Measurements from ENCODE around the gene CABP1. TPM values are rescaled to one million over a fixed set of nuclear protein-coding genes. Genes with fewer than 3 reads are reported as not detected.

CABP1 gene
- total and polyA plus RNA-seq, 10 of the 15 experiments (the other 5 are each of a cell fraction or from before 2014, with no cell fraction given): 0.16 to 2.4 (median 0.80) TPM; not detected in 2

DNA sequence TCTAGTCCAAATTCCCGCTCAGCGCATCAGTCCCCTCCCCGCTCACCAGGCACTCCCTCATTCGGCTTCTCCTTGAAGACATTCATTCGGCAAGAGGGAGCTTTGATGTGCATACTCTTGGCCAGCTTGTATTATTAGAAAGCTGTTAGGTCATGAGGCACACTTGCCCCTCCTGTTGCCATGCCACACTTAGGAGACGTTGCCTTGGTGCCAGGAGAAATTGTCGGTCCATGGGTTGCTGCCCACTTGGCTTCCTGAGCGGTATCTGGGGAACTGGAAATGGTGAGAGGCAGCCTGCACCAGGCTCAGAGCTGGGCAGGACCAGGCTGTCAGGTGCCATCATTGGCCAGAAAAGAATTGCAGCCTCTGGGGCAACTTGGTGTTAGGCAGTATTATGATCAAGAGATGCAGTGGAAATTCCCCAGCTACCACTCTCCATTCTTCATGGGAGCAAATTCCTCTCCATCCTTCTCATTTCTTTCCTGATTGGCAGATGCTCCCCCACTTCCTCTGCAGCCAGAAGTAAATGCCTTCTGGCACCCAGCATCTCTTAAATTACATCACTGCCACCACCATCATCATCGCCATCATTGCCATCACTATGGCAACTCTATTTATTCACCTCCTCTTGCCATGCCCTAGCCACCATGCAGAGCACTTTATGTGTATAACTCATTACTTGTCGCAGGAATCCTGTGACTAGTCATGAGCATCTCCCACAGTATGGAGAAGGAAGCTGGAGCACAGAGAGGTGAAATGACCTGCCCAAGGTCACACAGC is 12.4 kb downstream of the CABP1 start:
- in situ Hi-C loops (cut with MboI): no loop called here

More for the DNA sequence above, 12.4 kb downstream of the CABP1 start:
- Histone ChIP-seq H2AFZ (ENCODE audit: control insufficient read depth, low read depth, low read length) (no peak overlapping the region), H3K27me3 (replicated peaks in 1 of 2; ENCODE audit: control insufficient read depth in 2 of 2, insufficient read depth in 2 of 2, low read length in 1 of 2) (no peaks in the 10 kb centered on the region), H3K4me1 (ENCODE audit: control insufficient read depth, insufficient read depth, low read length) (peaks cover 19% of the 10 kb centered on the region), H4K20me1 (ENCODE audit: control insufficient read depth, insufficient read depth) (no peaks in the 10 kb centered on the region), H3K4me2 (ENCODE audit: control insufficient read depth, insufficient read depth) (peak overlapping the region; percentile 13; the same call in 1 of the 2 replicates), H3K9me3 (replicated peaks; ENCODE audit: control insufficient read depth, insufficient read depth, low read length) (no peaks in the 10 kb centered on the region), H3K9ac (ENCODE audit: control insufficient read depth, insufficient read depth, low read length) (no peak overlapping the region), H3K4me3 (no peak overlapping the region), H3K36me3 (ENCODE audit: control insufficient read depth in 2 of 2, insufficient read depth in 2 of 2, low read length in 1 of 2) (no peaks in the 10 kb centered on the region), H3K27ac (ENCODE audit: control insufficient read depth, insufficient read depth) (no peak overlapping the region), H3K79me2 (ENCODE audit: control insufficient read depth, insufficient read depth, low read length) (no peaks in the 10 kb centered on the region)
- RAD21 ChIA-PET (ENCODE audit: unreplicated experiment): interaction anchor here (1.1 to 7.3 kb wide), 4 partner anchors 24 to 319 kb away, joined by 3 to 77 read pairs (median 4); partner anchors contain the start of gene MLEC
- TF ChIP-seq MEF2B (IDR thresholded peaks at IDR 0.05; ENCODE audit: partially characterized antibody, poor library complexity, severe bottlenecking) (no peak), FOS (IDR thresholded peaks at IDR 0.05; ENCODE audit: borderline replicate concordance, extremely low read depth, insufficient read length) (no peak), IKZF2 (IDR thresholded peaks at IDR 0.05) (no peak), SUPT20H (IDR thresholded peaks at IDR 0.05; ENCODE audit: borderline replicate concordance, control insufficient read depth, low read depth, low read length) (no peak), HDAC6 (IDR thresholded peaks at IDR 0.05; ENCODE audit: unreplicated experiment) (no peak), BMI1 (IDR thresholded peaks at IDR 0.05; ENCODE audit: borderline replicate concordance) (no peak), RUNX3 (IDR thresholded peaks at IDR 0.05; ENCODE audit: low read length) (no peak), ZNF622 (IDR thresholded peaks at IDR 0.05) (no peak), SPI1 (IDR thresholded peaks at IDR 0.05; ENCODE audit: borderline replicate concordance, insufficient read depth, low read depth, low read length) (no peak), SP1 (IDR thresholded peaks at IDR 0.05; ENCODE audit: low read depth, low read length) (no peak), NR2F1 (conservative IDR thresholded peaks at IDR 0.05) (no peak)
- TF ChIP-seq, protein P1, sequence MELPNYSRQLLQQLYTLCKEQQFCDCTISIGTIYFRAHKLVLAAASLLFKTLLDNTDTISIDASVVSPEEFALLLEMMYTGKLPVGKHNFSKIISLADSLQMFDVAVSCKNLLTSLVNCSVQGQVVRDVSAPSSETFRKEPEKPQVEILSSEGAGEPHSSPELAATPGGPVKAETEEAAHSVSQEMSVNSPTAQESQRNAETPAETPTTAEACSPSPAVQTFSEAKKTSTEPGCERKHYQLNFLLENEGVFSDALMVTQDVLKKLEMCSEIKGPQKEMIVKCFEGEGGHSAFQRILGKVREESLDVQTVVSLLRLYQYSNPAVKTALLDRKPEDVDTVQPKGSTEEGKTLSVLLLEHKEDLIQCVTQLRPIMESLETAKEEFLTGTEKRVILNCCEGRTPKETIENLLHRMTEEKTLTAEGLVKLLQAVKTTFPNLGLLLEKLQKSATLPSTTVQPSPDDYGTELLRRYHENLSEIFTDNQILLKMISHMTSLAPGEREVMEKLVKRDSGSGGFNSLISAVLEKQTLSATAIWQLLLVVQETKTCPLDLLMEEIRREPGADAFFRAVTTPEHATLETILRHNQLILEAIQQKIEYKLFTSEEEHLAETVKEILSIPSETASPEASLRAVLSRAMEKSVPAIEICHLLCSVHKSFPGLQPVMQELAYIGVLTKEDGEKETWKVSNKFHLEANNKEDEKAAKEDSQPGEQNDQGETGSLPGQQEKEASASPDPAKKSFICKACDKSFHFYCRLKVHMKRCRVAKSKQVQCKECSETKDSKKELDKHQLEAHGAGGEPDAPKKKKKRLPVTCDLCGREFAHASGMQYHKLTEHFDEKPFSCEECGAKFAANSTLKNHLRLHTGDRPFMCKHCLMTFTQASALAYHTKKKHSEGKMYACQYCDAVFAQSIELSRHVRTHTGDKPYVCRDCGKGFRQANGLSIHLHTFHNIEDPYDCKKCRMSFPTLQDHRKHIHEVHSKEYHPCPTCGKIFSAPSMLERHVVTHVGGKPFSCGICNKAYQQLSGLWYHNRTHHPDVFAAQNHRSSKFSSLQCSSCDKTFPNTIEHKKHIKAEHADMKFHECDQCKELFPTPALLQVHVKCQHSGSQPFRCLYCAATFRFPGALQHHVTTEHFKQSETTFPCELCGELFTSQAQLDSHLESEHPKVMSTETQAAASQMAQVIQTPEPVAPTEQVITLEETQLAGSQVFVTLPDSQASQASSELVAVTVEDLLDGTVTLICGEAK (IDR thresholded peaks at IDR 0.05; ENCODE audit: borderline replicate concordance): no peak
- TF ChIP-seq, protein P2, sequence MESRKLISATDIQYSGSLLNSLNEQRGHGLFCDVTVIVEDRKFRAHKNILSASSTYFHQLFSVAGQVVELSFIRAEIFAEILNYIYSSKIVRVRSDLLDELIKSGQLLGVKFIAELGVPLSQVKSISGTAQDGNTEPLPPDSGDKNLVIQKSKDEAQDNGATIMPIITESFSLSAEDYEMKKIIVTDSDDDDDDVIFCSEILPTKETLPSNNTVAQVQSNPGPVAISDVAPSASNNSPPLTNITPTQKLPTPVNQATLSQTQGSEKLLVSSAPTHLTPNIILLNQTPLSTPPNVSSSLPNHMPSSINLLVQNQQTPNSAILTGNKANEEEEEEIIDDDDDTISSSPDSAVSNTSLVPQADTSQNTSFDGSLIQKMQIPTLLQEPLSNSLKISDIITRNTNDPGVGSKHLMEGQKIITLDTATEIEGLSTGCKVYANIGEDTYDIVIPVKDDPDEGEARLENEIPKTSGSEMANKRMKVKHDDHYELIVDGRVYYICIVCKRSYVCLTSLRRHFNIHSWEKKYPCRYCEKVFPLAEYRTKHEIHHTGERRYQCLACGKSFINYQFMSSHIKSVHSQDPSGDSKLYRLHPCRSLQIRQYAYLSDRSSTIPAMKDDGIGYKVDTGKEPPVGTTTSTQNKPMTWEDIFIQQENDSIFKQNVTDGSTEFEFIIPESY (IDR thresholded peaks at IDR 0.05): no peak
- TF ChIP-seq, protein P3, sequence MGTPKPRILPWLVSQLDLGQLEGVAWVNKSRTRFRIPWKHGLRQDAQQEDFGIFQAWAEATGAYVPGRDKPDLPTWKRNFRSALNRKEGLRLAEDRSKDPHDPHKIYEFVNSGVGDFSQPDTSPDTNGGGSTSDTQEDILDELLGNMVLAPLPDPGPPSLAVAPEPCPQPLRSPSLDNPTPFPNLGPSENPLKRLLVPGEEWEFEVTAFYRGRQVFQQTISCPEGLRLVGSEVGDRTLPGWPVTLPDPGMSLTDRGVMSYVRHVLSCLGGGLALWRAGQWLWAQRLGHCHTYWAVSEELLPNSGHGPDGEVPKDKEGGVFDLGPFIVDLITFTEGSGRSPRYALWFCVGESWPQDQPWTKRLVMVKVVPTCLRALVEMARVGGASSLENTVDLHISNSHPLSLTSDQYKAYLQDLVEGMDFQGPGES (IDR thresholded peaks at IDR 0.05): no peak
- CTCF ChIA-PET: interaction anchor here (0.8 to 14.4 kb wide), 5 partner anchors 14 to 319 kb away, joined by 3 to 454 read pairs (median 6); partner anchors contain the start of gene MLEC
- no TSS peak for BruUV-seq (replicated peaks)
- POLR2A ChIA-PET: interaction anchor here (0.5 to 1.8 kb wide), 4 partner anchors 9 to 313 kb away, joined by 3 to 8 read pairs (median 6); partner anchors contain the start of gene MLEC
- no peak for DNase-seq (ENCODE audit: low read depth, low spot score)
- no peak for ATAC-seq
- intact Hi-C loops (cut with micrococcal nuclease; ENCODE audit: unreplicated experiment): no loop called here
- SMC1A ChIA-PET (ENCODE audit: uncharacterized antibody, unreplicated experiment): interaction anchor here (0.8 to 8.8 kb wide), 5 partner anchors 14 to 35 kb away, joined by 3 to 146 read pairs (median 7); partner anchors contain the start of gene MLEC
- FAIRE-seq: no peak
- 50% methylated on average over 10 of the region's 10 CpGs for WGBS (ENCODE audit: insufficient coverage, insufficient replicate concordance, low lambda C conversion rate, missing lambda C conversion rate)
